Neural progenitor cell (in vitro differentiated cells): ENCODE measurements around the gene SLC19A1. TPM values are rescaled to one million over a fixed set of nuclear protein-coding genes. Genes with fewer than 3 reads are reported as not detected.

Experiments
- DNase-seq: peaks from one replicate; pipeline ENCODE4 v3.0.0-alpha.2; 2016; ENCODE audit warnings: low spot score
- H2AFZ ChIP-seq: fragments of 200-600 bp; sonication (generic); replicated peaks from 2 replicates; pipeline ENCODE4 v1.6.1; 2016; ENCODE audit warnings: antibody characterized with exemption
- H3F3A ChIP-seq: fragments of 200-600 bp; sonication (generic); 2 replicates; pipeline ENCODE4 v1.6.1; 2016; ENCODE audit warnings: antibody characterized with exemption, low read depth
- H3K27ac ChIP-seq: fragments of 200-600 bp; sonication (generic); 2 replicates; pipeline ENCODE4 v1.5.1; 2016; ENCODE audit warnings: mild to moderate bottlenecking
- H3K27me3 ChIP-seq: fragments of 200-600 bp; sonication (generic); 2 replicates; pipeline ENCODE4 v1.6.1; 2016; ENCODE audit warnings: mild to moderate bottlenecking, moderate library complexity
- H3K36me3 ChIP-seq: fragments of 200-600 bp; sonication (generic); 2 replicates; pipeline ENCODE4 v1.5.1; 2016
- H3K4me1 ChIP-seq: fragments of 200-600 bp; sonication (generic); 2 replicates; pipeline ENCODE4 v1.6.1; 2016; ENCODE audit warnings: mixed run types
- H3K4me2 ChIP-seq: fragments of 200-600 bp; sonication (generic); 2 replicates; pipeline ENCODE4 v1.6.1; 2016
- H3K4me3 ChIP-seq: fragments of 200-600 bp; sonication (generic); 2 replicates; pipeline ENCODE4 v1.5.1; 2016
- H3K79me2 ChIP-seq: fragments of 200-600 bp; sonication (generic); 2 replicates; pipeline ENCODE4 v1.6.1; 2016; ENCODE audit warnings: low read depth
- H3K9ac ChIP-seq: fragments of 200-600 bp; sonication (generic); 2 replicates; pipeline ENCODE4 v1.6.1; 2016
- H3K9me3 ChIP-seq: fragments of 200-600 bp; sonication (generic); 2 replicates; pipeline ENCODE4 v1.5.1; 2016; ENCODE audit warnings: low read depth
- H4K20me1 ChIP-seq: fragments of 200-600 bp; sonication (generic); 2 replicates; pipeline ENCODE4 v1.6.1; 2016; ENCODE audit warnings: low read depth
- H3K27ac Mint-ChIP-seq: 3 replicates; pipeline ENCODE4 v1.8.0; 2021; ENCODE audit warnings: mixed read lengths
- H3K27me3 Mint-ChIP-seq: 2 replicates; pipeline ENCODE4 v1.8.0; 2022; ENCODE audit warnings: low read depth, mild to moderate bottlenecking, inconsistent platforms, moderate library complexity, mixed read lengths; ENCODE audit not compliant: insufficient read depth
- H3K36me3 Mint-ChIP-seq: 3 replicates; pipeline ENCODE4 v1.8.0; 2021; ENCODE audit warnings: mixed read lengths
- H3K4me1 Mint-ChIP-seq: 3 replicates; pipeline ENCODE4 v1.8.0; 2021; ENCODE audit warnings: mixed read lengths
- H3K4me3 Mint-ChIP-seq: 3 replicates; pipeline ENCODE4 v1.8.0; 2021; ENCODE audit warnings: mild to moderate bottlenecking, moderate library complexity, mixed read lengths
- H3K9me3 Mint-ChIP-seq: 3 replicates; pipeline ENCODE4 v1.8.0; 2020; ENCODE audit warnings: mixed read lengths
- EZH2 ChIP-seq: fragments of 200-600 bp; sonication (generic); IDR thresholded peaks from 2 replicates; pipeline ENCODE4 v1.6.1; 2017; ENCODE audit warnings: antibody characterized with exemption, mild to moderate bottlenecking, moderate library complexity
- EZH2phosphoT487 ChIP-seq: fragments of 200-600 bp; sonication (generic); IDR thresholded peaks from 2 replicates; pipeline ENCODE4 v1.6.1; 2017; ENCODE audit warnings: antibody characterized with exemption
- total RNA-seq: library from RNA; depleted of rRNA; stranded (reverse); fragments of >200 nt; gene quantifications from 2 replicates; pipeline ENCODE4 v1.2.3, GENCODE V29; 2015; ENCODE audit warnings: low replicate concordance
- TF ChIP-seq, protein P1 (sequence below): fragments of 200-600 bp; sonication (generic); IDR thresholded peaks from 2 replicates; pipeline ENCODE4 v1.5.1; 2017; ENCODE audit warnings: antibody characterized with exemption, mild to moderate bottlenecking

The SLC19A1 gene
- total RNA-seq, 1 donor from 2014 or later, result 7.7 TPM

DNA sequence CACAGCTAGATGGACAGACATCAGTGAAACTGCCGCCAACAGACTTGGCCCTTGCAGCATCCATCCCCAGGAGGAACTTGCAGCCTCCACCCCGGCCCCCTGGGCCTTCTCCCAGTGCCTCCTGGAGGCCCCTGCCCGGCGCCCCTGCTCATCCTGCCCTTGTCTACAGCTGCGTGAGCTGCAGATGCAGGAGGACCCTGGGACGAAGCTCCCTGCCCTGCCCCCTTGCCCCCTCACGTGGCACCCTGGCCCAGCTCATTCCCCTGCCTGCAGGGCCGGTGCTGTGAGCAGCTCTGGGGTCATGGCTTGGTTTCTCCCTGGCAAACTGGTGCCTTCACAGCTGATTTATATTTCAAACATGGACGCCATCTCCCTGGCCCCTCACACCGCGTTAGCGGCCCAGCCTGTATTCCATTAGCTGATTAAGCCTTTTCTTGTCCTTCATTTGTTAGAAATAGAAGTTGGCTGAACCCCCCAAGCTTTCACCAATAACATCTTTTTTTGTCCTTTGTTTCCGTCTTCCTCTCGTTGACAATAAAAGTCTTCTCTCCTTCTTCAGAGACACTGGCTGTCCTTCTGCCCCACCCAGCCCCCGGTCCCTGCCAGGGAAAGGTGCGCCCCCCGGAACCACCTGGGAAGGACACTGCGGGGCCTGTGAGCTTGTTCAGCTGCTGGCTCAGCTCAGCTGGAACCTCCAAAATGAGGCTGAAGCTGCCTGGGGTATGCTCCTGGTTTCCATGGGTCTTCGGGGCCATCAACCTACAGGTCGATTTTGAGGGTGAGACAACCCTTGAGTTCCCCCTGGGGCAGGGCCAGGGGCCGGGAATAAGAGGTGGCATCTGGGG is 34.0 kb upstream of the SLC19A1 start:
- Histone ChIP-seq H3K4me2 (no peak overlapping the region), H3K27me3 (no peaks in the 10 kb centered on the region), H3K9ac (no peak overlapping the region), H3K79me2 (no peaks in the 10 kb centered on the region), H2AFZ (no peak overlapping the region), H3K36me3 (no peaks in the 10 kb centered on the region), H3K9me3 (no peaks in the 10 kb centered on the region), H3K27ac (no peak overlapping the region), H3K4me3 (no peak overlapping the region), H3K4me1 (peaks cover 19% of the 10 kb centered on the region), H4K20me1 (no peaks in the 10 kb centered on the region), H3F3A (peaks cover 8% of the 10 kb centered on the region)
- peaks cover 3% of the 10 kb centered on the region for H3K9me3 Mint-ChIP-seq
- H3K4me3 Mint-ChIP-seq, result peak overlapping the region; percentile 9
- H3K27ac Mint-ChIP-seq, result peak overlapping the region; percentile 79
- H3K36me3 Mint-ChIP-seq, result no peaks in the 10 kb centered on the region
- no peak for DNase-seq
- H3K4me1 Mint-ChIP-seq, result peaks cover 30% of the 10 kb centered on the region
- H3K27me3 Mint-ChIP-seq, result peaks cover 16% of the 10 kb centered on the region
- TF ChIP-seq EZH2phosphoT487 (no peak), EZH2 (no peak)
- TF ChIP-seq, protein P1, sequence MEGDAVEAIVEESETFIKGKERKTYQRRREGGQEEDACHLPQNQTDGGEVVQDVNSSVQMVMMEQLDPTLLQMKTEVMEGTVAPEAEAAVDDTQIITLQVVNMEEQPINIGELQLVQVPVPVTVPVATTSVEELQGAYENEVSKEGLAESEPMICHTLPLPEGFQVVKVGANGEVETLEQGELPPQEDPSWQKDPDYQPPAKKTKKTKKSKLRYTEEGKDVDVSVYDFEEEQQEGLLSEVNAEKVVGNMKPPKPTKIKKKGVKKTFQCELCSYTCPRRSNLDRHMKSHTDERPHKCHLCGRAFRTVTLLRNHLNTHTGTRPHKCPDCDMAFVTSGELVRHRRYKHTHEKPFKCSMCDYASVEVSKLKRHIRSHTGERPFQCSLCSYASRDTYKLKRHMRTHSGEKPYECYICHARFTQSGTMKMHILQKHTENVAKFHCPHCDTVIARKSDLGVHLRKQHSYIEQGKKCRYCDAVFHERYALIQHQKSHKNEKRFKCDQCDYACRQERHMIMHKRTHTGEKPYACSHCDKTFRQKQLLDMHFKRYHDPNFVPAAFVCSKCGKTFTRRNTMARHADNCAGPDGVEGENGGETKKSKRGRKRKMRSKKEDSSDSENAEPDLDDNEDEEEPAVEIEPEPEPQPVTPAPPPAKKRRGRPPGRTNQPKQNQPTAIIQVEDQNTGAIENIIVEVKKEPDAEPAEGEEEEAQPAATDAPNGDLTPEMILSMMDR, result no peak

- Mint-ChIP-seq H3K27ac (no peak overlapping the region), H3K4me3 (no peak overlapping the region)
Observed at GRCh38 chr21:45575304-45575992, 33.2 kb upstream of the SLC19A1 start.

DNA sequence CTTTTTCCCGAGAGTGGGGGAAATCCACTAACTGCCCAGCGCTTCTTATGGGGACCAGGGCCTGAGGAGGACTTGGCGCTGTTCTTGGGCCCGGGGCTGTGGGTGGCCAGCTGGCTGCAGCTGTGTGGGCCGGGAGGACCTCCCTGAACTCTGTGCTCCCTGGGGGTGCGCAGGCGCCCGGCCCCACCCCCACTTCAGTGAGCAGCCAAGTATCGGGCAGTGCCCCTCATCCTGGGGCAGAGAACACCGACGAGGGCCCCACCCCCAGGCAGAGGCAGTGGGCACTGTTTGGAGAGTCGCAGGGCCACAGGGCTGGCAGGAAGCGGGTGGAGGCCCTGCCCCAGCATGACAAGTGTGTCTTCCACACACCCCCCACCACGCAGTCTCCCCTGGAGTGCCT is 32.5 kb upstream of the SLC19A1 start:
- Histone ChIP-seq H3K4me1 (peaks cover 19% of the 10 kb centered on the region), H3K79me2 (no peaks in the 10 kb centered on the region), H3K9ac (no peak overlapping the region), H3K4me3 (no peak overlapping the region), H3K9me3 (no peaks in the 10 kb centered on the region), H2AFZ (peak overlapping the region; percentile 53), H3K36me3 (no peaks in the 10 kb centered on the region), H3F3A (peaks cover 8% of the 10 kb centered on the region), H3K27ac (no peak overlapping the region), H4K20me1 (no peaks in the 10 kb centered on the region), H3K27me3 (no peaks in the 10 kb centered on the region), H3K4me2 (peak overlapping the region; percentile 18)
- peaks cover 40% of the 10 kb centered on the region for H3K4me1 Mint-ChIP-seq
- H3K4me3 Mint-ChIP-seq, result no peak overlapping the region
- DNase-seq, result no peak
- H3K36me3 Mint-ChIP-seq, result no peaks in the 10 kb centered on the region
- peaks cover 19% of the 10 kb centered on the region for H3K27me3 Mint-ChIP-seq
- TF ChIP-seq EZH2phosphoT487 (no peak), EZH2 (no peak)
- TF ChIP-seq, protein P1, result no peak
- H3K9me3 Mint-ChIP-seq, result peaks cover 3% of the 10 kb centered on the region
- H3K27ac Mint-ChIP-seq, result no peak overlapping the region

More at GRCh38 chr21:45575304-45575992, 33.2 kb upstream of the SLC19A1 start:
- peaks cover 8% of the 10 kb centered on the region for H3F3A ChIP-seq
- peaks cover 16% of the 10 kb centered on the region for H3K27me3 Mint-ChIP-seq
- no peak for DNase-seq
- H3K4me1 Mint-ChIP-seq, result peaks cover 38% of the 10 kb centered on the region
- H2AFZ ChIP-seq, result no peak overlapping the region
- H3K4me1 ChIP-seq, result peaks cover 19% of the 10 kb centered on the region
- H3K9me3 Mint-ChIP-seq, result peaks cover 3% of the 10 kb centered on the region
- H3K27me3 ChIP-seq, result no peaks in the 10 kb centered on the region
- no peaks in the 10 kb centered on the region for H3K79me2 ChIP-seq
- H3K27ac ChIP-seq, result no peak overlapping the region
- no peaks in the 10 kb centered on the region for H4K20me1 ChIP-seq
- TF ChIP-seq EZH2phosphoT487, result no peak
- TF ChIP-seq, protein P1, result no peak
- no peak for TF ChIP-seq EZH2
- no peak overlapping the region for H3K9ac ChIP-seq
- no peaks in the 10 kb centered on the region for H3K36me3 ChIP-seq
- H3K9me3 ChIP-seq, result no peaks in the 10 kb centered on the region
- no peaks in the 10 kb centered on the region for H3K36me3 Mint-ChIP-seq
- H3K4me2 ChIP-seq, result no peak overlapping the region
- H3K4me3 ChIP-seq, result no peak overlapping the region
